DMS114 treated with DMSO at 0.1 percent for 48 hours (cell line): ENCODE measurements around the gene LIN7C.
"Not testable (repeated sequence)": the region's sequence is repeated elsewhere in the genome, so short reads cannot be mapped to it uniquely, and the experiment has no call there.

ENCODE experiments used
- DNase-seq: peaks from one replicate; lab custom pipeline; 2025; ENCODE audit not compliant: unreplicated experiment; lab: John Stamatoyannopoulos, UW

Gene LIN7C

DNA sequence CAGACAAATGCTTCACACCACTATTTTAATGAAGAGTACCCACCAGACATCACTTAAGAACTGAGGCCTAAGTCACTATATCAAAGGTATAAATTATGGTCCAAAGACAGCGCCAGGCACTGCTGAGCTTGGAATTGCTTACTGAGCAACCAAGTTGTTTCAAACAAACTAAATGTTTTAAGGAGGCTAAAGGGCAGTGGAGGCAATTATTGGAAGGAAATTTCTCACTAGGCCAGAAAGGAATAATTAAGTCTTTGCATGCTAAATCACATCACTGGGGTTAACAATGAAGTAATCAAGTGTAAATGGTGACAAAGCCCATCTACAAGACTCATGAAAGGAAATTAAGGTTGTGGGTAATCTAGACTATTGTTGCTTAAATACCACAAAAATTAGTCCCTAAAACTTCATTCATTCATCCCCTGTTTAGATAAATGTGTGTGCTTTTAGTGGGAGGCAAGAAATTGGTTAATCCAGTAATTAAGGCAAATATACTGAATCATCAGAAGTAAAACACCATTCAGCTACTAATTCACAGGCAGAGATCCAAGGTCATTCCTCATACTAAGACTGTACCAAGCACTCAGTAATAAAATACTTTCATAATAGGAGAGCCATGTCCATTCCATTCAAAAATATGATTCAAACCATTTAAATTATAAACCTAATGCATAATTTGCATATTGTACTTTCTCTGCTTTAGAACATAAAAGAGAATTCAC, 55.2 kb downstream of the LIN7C start:
- no peak for DNase-seq

DNA sequence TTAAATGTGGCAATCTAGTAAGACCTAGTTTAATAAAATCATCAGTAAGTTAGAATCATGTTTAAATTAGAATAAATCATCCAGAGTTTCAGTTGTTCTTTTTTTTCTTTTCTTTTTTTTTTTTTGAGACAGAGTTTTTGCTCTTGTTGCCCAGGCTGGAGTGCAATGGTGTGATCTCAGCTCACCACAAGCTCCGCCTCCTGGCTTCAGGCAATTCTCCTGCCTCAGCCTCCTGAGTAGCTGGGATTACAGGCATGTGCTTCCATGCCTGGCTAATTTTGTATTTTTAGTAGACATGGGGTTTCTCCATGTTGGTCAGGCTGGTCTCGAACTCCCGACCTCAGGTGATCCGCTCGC, 58.4 kb downstream of the LIN7C start:
- DNase-seq, result not testable (repeated sequence)

DNA sequence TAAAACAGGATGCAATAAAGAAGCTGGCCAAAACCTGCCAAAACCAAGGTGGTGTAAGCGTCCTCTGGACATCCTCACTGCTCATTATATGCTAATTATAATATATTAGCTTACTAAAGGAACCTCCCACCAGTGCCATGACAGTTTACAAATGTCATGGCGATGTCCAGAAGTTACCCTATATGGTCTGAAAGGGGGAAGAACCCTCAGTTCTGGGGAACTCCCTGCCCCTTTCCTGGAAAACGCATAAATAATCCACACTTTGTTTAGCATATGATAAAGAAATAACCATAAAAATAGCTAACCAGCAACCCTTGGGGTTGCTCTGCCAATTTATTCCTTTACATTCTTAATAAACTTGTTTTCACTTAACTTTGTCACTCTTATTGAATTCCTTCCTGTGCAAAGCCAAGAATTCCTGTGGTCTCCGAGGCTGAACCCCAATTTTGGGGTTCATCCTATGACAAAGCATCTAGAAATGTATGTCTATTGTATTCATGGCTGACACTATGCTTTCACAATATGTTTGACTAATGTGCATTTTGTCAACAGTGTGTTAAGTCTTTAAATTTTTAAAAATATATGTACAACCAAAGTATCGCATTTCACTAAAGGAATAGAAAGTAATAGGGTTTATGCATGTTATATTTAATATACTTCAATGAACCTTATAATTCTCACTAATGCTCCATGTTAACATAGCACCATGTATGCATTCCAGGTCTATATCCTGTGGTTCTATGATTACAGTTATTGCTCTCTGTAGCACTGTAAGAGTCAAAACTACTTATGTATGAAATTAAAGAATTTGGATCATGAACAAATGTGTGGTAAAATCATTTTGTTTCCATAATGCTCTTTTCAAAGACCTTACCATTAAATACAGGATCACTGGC, 59.0 kb downstream of the LIN7C start:
- DNase-seq, result no peak

DNA sequence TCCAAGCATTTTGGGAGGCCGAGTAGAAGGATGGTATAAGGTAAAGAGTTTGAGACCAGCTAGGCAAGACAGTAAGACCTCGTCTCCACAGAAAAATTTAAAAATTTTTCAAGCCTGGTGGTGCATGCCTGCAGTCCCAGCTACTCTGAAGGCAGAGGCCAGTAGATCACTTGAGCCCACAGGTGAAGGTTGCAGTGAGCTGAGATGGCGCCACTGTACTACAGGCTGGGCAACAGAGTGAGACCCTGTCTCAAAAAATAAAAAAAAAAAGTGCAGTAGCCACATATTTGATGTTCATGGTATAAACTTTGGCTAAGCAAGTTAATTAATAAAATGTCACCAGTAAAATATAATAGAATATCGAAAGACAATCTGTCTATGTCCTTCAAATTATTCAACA, 60.9 kb downstream of the LIN7C start:
- no peak for DNase-seq

DNA sequence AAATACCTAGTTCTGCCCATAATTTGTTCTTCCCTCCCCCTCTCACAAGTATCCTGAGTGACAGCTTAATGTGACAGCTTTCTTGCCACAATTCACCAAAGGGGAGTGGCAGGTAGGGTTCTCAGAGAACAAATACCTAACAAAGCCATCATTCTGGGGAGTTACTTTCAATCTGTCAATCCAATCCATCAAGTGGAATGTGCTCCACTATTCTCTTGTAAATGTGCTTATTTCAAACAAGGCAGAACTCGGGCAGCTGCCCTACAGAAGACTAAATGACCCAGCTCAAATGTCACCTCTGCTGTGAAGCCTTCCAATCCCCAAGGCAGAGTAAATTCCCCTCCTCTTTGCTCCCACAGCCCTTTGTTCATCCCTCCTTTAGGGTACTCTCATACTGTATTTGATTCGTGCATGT, 61.8 kb downstream of the LIN7C start:
- no peak for DNase-seq
